ENCODE measurements around the gene RAB35.

The RAB35 gene

GRCh38 chr12:120095331-120095730 lies 21.2 kb downstream of the RAB35 start:
- no peak for TF ChIP-seq CTCF (IDR thresholded peaks at IDR 0.05)

DNA sequence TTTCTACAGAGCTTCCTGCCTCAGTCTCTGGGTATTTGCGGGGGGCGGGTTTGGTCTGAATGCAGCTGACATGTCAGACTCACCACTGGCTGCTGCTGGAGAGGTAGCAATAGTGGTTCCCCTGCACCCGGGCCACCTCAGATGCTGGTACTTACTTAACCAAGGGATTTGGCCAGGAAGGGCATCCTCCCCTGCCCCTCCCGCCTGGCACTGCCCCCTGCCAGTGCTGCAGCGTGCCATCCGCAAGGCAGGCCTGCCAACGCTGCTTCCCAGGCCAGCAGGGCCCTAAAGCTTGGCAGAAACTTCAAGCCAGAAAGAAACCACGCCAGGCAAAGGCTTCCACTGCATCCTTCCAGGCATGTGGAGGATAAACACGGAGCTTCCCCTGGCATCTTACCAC lies 22.1 kb downstream of the RAB35 start:
- no peak for TF ChIP-seq CTCF (IDR thresholded peaks at IDR 0.05)

GRCh38 chr12:120093592-120094355 lies 22.8 kb downstream of the RAB35 start:
- no peak for TF ChIP-seq CTCF (IDR thresholded peaks at IDR 0.05)

DNA sequence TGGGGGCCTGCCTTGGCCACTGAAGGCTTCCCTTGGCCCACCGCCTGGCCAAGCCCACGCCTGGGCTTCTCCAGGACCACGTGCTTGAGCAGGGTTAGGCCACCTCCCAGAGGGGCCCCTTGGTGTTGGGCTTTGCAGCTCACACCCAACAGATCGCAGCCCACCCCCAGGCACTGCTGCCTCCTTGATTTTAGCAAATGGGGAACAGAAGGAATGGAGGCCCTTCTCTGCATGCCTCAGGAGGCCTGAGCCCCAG lies 23.3 kb downstream of the RAB35 start:
- TF ChIP-seq CTCF (IDR thresholded peaks at IDR 0.05): no peak

DNA sequence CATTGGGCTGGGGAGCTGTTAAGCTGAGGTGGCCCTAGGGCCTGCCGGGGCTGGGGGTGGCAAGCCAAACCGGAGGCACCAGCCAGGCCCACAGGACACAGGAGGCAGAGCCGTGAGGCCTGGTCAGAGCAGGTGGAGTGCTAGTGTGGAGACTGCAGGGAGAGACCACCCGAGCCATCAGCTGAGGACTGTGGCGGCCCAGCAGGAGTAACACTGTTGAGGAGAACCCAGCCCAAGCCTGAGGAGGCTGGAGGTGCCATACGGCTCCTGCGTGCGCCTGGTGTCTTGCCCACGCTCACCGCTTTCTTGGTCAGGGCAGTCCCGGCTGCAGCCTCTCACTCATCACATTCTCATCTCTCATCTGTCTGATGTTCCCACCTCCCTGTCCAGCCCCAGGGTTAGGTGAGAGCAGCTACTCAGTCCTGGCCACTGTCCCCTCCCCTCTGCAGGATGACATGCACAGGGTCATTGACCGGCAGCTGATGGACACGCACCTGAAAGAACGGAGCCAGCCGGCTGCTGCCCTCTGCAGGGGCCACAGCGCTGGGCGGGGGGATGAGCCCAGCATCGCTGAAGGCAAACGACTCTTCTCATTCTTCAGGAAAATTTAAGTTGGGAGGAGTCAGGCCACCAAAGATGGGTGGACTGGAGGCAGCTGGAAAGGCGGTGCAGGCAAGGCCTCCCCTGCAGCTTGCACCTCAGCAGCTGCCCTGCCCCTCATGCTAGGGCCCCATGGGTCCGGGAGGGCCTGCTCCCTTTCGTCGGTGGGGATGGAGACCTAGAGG lies 23.8 kb downstream of the RAB35 start:
- no peak for TF ChIP-seq CTCF (IDR thresholded peaks at IDR 0.05)

GRCh38 chr12:120091371-120092090 lies 25.0 kb downstream of the RAB35 start:
- no peak for TF ChIP-seq CTCF (IDR thresholded peaks at IDR 0.05)

DNA sequence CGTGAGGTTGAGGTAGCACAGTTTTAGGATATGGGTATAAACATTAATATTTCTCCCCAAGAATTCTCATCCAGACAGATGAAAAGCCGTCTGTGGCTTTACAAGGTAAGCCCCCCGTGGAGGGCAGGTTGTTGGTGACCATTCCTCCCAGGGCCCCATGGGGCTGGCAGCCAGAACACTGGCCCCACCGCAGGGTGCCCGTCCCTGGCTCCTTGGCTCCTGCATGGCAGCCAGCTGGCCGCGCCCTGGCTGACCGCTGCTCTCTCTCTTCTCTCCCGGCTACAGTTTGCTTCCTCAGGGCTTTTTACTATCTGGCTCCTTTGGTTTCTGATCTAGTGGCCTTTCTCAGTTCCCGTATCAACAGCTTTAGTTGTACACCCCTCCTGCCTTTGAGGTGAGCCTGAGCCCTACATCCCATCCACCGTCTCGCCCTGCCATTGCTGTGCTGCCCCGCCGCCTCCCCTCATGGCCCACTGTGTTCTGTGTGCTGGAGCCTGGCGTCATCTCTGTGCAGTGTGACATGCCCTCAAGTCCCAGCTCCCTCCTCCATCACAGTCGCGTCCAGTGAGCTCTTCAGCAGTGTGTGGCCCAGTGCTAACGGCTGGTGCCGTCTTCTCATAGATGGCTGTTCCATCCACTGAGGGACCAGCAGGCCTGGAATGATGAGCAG lies 25.8 kb downstream of the RAB35 start:
- TF ChIP-seq CTCF (IDR thresholded peaks at IDR 0.05): no peak

All from LNCAP (cell line).